ENCODE results near the gene MYH3.

The MYH3 gene

GRCh38 chr17:10649602-10650001 is 7.5 kb downstream of the MYH3 start:
- no peak for DNase-seq (ENCODE audit: low read depth in 2 of 3, low spot score in 2 of 3)

GRCh38 chr17:10648956-10649355 is 8.2 kb downstream of the MYH3 start:
- no peak for DNase-seq (ENCODE audit: low read depth in 2 of 3, low spot score in 2 of 3)

- DNase-seq (ENCODE audit: low read depth in 2 of 3, low spot score in 2 of 3), result no peak
Observed at GRCh38 chr17:10648381-10648780, 8.7 kb downstream of the MYH3 start.

- DNase-seq (ENCODE audit: low read depth in 2 of 3, low spot score in 2 of 3), result peak; percentile 25 to 68 (median 47)
Observed at GRCh38 chr17:10646392-10646990, 10.6 kb downstream of the MYH3 start.

- no peak for DNase-seq (ENCODE audit: low read depth in 2 of 3, low spot score in 2 of 3)
Observed at GRCh38 chr17:10640475-10640874, 16.6 kb downstream of the MYH3 start.

- DNase-seq (ENCODE audit: low read depth in 2 of 3, low spot score in 2 of 3), result no peak
Observed at GRCh38 chr17:10638151-10638550, 19.0 kb downstream of the MYH3 start.

GRCh38 chr17:10635290-10635689 is 21.8 kb downstream of the MYH3 start:
- DNase-seq (ENCODE audit: low read depth in 2 of 3, low spot score in 2 of 3), result no peak

GRCh38 chr17:10633738-10634379 is 23.2 kb downstream of the MYH3 start:
- DNase-seq (ENCODE audit: low read depth in 2 of 3, low spot score in 2 of 3), result no peak

GRCh38 chr17:10631701-10632100 is 25.4 kb downstream of the MYH3 start:
- no peak for DNase-seq (ENCODE audit: low read depth in 2 of 3, low spot score in 2 of 3)

- DNase-seq (ENCODE audit: low read depth in 2 of 3, low spot score in 2 of 3), result no peak
Observed at GRCh38 chr17:10631048-10631700, 25.9 kb downstream of the MYH3 start.

GRCh38 chr17:10629706-10630105 is 27.4 kb downstream of the MYH3 start:
- no peak for DNase-seq (ENCODE audit: low read depth in 2 of 3, low spot score in 2 of 3)

- DNase-seq (ENCODE audit: low read depth in 2 of 3, low spot score in 2 of 3), result no peak
Observed at GRCh38 chr17:10628756-10629155, 28.4 kb downstream of the MYH3 start.

- DNase-seq (ENCODE audit: low read depth in 2 of 3, low spot score in 2 of 3), result no peak
Observed at GRCh38 chr17:10626390-10626789, 30.7 kb downstream of the MYH3 start.

- DNase-seq (ENCODE audit: low read depth in 2 of 3, low spot score in 2 of 3), result no peak
Observed at GRCh38 chr17:10624969-10625368, 32.1 kb downstream of the MYH3 start.

GRCh38 chr17:10623737-10624338 is 33.3 kb downstream of the MYH3 start:
- no peak for DNase-seq (ENCODE audit: low read depth in 2 of 3, low spot score in 2 of 3)

- DNase-seq (ENCODE audit: low read depth in 2 of 3, low spot score in 2 of 3), result no peak
Observed at GRCh38 chr17:10622617-10623485, 34.3 kb downstream of the MYH3 start.

- no peak for DNase-seq (ENCODE audit: low read depth in 2 of 3, low spot score in 2 of 3)
Observed at GRCh38 chr17:10621397-10621796, 35.7 kb downstream of the MYH3 start.

GRCh38 chr17:10620823-10621222 is 36.3 kb downstream of the MYH3 start:
- no peak for DNase-seq (ENCODE audit: low read depth in 2 of 3, low spot score in 2 of 3)

GRCh38 chr17:10618202-10618635 is 38.9 kb downstream of the MYH3 start:
- DNase-seq (ENCODE audit: low read depth in 2 of 3, low spot score in 2 of 3), result peak; percentile 7 to 24 (median 23)

- DNase-seq (ENCODE audit: low read depth in 2 of 3, low spot score in 2 of 3), result no peak
Observed at GRCh38 chr17:10617120-10617505, 40.0 kb downstream of the MYH3 start.

GRCh38 chr17:10616502-10617119 is 40.5 kb downstream of the MYH3 start:
- DNase-seq (ENCODE audit: low read depth in 2 of 3, low spot score in 2 of 3), result peak; percentile 41 to 68 (median 51)

Data from activated CD8-positive, alpha-beta memory T cell treated with anti-CD3 and anti-CD28 coated beads for 48 hours (primary cell).